HepG2 (cell line): ENCODE results near the gene CST8. TPM values are rescaled to one million over a fixed set of nuclear protein-coding genes. Genes with fewer than 3 reads are reported as not detected.
A peak's percentile ranks its signal among the peaks of the same experiment; 100 is the strongest.

Source experiments
- CEBPG ChIP-seq: IDR thresholded peaks from 2 replicates; pipeline ENCODE4 v1.6.1; 2016
- JUNB ChIP-seq: sonication (generic); formaldehyde crosslinking; IDR thresholded peaks from 2 replicates; pipeline ENCODE4 v1.8.0; 2022; ENCODE audit warnings: missing genetic modification reagents, mild to moderate bottlenecking, borderline replicate concordance
- LCORL ChIP-seq, 2 experiments: fragments of 450-650 bp in 1 of 2; sonication (generic) in 1 of 2; formaldehyde crosslinking in 1 of 2; IDR thresholded peaks; 2 replicates each; pipeline versions ENCODE4 v1.5.0 to v1.6.1; 2017 to 2020; ENCODE audit warnings: antibody characterized with exemption in 1 of 2, missing genetic modification reagents in 1 of 2
- PPARG ChIP-seq: conservative IDR thresholded peaks from 2 replicates; pipeline ENCODE4 v1.6.1; 2016; ENCODE audit warnings: missing biosample characterization, missing genetic modification reagents
- SOX5 ChIP-seq: IDR thresholded peaks from 2 replicates; pipeline ENCODE4 v1.6.1; 2016; ENCODE audit warnings: borderline replicate concordance
- TCF7L2 ChIP-seq: IDR thresholded peaks from 2 replicates; pipeline ENCODE4 v1.6.1; 2011; ENCODE audit warnings: mild to moderate bottlenecking, low read depth, low read length, moderate library complexity
- TRAFD1 ChIP-seq: sonication (generic); formaldehyde crosslinking; IDR thresholded peaks from 2 replicates; pipeline ENCODE4 v1.5.1; 2020; ENCODE audit warnings: missing genetic modification reagents, mild to moderate bottlenecking, borderline replicate concordance
- ZFAT ChIP-seq: sonication (generic); formaldehyde crosslinking; conservative IDR thresholded peaks from 2 replicates; pipeline ENCODE4 v1.8.1; 2023; ENCODE audit warnings: missing genetic modification reagents, inconsistent platforms
- ZFYVE20 ChIP-seq: sonication (generic); formaldehyde crosslinking; IDR thresholded peaks from 2 replicates; pipeline ENCODE4 v1.8.0; 2023; ENCODE audit warnings: low read depth, mild to moderate bottlenecking, moderate library complexity, missing genetic modification reagents, borderline replicate concordance
- ZIK1 ChIP-seq: sonication (generic); formaldehyde crosslinking; IDR thresholded peaks from 2 replicates; pipeline ENCODE4 v1.5.0; 2020; ENCODE audit warnings: mild to moderate bottlenecking, low read depth, missing genetic modification reagents, borderline replicate concordance
- ZNF256 ChIP-seq: sonication (generic); formaldehyde crosslinking; conservative IDR thresholded peaks from 2 replicates; pipeline ENCODE4 v1.4.0; 2020; ENCODE audit warnings: missing genetic modification reagents
- ZNF260 ChIP-seq: sonication (generic); formaldehyde crosslinking; IDR thresholded peaks from 2 replicates; pipeline ENCODE4 v1.4.0; 2020; ENCODE audit warnings: missing genetic modification reagents, low read depth, mild to moderate bottlenecking, borderline replicate concordance
- ZNF282 ChIP-seq: fragments of 450-650 bp; IDR thresholded peaks from 2 replicates; pipeline ENCODE4 v1.6.1; 2018; ENCODE audit not compliant: partially characterized antibody
- ZNF740 ChIP-seq: sonication (generic); formaldehyde crosslinking; IDR thresholded peaks from 2 replicates; pipeline ENCODE4 v1.4.0; 2020; ENCODE audit warnings: missing genetic modification reagents
- ZNF83 ChIP-seq: sonication (generic); formaldehyde crosslinking; IDR thresholded peaks from 2 replicates; pipeline ENCODE4 v1.4.0; 2020; ENCODE audit warnings: missing genetic modification reagents, mild to moderate bottlenecking, borderline replicate concordance
- ZNF891 ChIP-seq: sonication (generic); formaldehyde crosslinking; IDR thresholded peaks from 2 replicates; pipeline ENCODE4 v1.5.0; 2020; ENCODE audit warnings: mild to moderate bottlenecking, missing genetic modification reagents
- polyA plus RNA-seq, 8 experiments: library from polyadenylated mRNA; depleted of rRNA in 3 of 8; stranded (reverse) in 7 of 8; unstranded in 1 of 8; fragments of >200 nt; fragmentation: Illumina TruSeq in 4 of 8; extraction: Trizol in 4 of 8; gene quantifications; 2 replicates each; pipeline versions ENCODE4 v1.2.1 to v1.2.3, GENCODE V29; 2011 to 2016; ENCODE audit warnings: low read depth in 4 of 8, missing spikeins in 1 of 8, mixed read lengths in 1 of 8; ENCODE audit not compliant: insufficient read depth in 1 of 8
- total RNA-seq, 5 experiments: library from RNA; depleted of rRNA; stranded (reverse); fragments of >200 nt; fragmentation: Illumina TruSeq; extraction: Trizol; gene quantifications; 2 replicates each; pipeline ENCODE4 v1.2.3, GENCODE V29; 2016; ENCODE audit warnings: low read depth in 1 of 5
- TF ChIP-seq, protein P1 (sequence below): sonication (generic); formaldehyde crosslinking; IDR thresholded peaks from 2 replicates; pipeline ENCODE4 v1.5.0; 2020; ENCODE audit warnings: mild to moderate bottlenecking, missing genetic modification reagents
- TF ChIP-seq, protein P2 (sequence below): sonication (generic); formaldehyde crosslinking; IDR thresholded peaks from 2 replicates; pipeline ENCODE4 v1.9.0; 2021; ENCODE audit warnings: missing genetic modification reagents, borderline replicate concordance

CST8 gene
- total and polyA plus RNA-seq, 2 of the 13 experiments (the other 11 are each of a cell fraction or from before 2014, with no cell fraction given): not detected

GRCh38 chr20:23476015-23476754 lies 14.7 kb upstream of the CST8 start (continued):
- no peak for TF ChIP-seq PPARG (CRISPR knock-in tag)
- TF ChIP-seq ZNF740 (CRISPR knock-in tag): no peak
- 0 out of 2 replicates have a peak, but pooled peaks have one; percentile 14 for TF ChIP-seq JUNB (CRISPR knock-in tag)
- TF ChIP-seq SOX5 (CRISPR knock-in tag): no peak
- TF ChIP-seq TRAFD1 (CRISPR knock-in tag): no peak
- TF ChIP-seq ZNF282: peak; percentile 47
- TF ChIP-seq ZNF260 (CRISPR knock-in tag): no peak
- no peak for TF ChIP-seq ZIK1 (CRISPR knock-in tag)
- TF ChIP-seq, protein P1, sequence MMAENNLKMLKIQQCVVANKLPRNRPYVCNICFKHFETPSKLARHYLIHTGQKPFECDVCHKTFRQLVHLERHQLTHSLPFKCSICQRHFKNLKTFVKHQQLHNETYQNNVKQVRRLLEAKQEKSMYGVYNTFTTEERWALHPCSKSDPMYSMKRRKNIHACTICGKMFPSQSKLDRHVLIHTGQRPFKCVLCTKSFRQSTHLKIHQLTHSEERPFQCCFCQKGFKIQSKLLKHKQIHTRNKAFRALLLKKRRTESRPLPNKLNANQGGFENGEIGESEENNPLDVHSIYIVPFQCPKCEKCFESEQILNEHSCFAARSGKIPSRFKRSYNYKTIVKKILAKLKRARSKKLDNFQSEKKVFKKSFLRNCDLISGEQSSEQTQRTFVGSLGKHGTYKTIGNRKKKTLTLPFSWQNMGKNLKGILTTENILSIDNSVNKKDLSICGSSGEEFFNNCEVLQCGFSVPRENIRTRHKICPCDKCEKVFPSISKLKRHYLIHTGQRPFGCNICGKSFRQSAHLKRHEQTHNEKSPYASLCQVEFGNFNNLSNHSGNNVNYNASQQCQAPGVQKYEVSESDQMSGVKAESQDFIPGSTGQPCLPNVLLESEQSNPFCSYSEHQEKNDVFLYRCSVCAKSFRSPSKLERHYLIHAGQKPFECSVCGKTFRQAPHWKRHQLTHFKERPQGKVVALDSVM (CRISPR knock-in tag): no peak
- TF ChIP-seq ZNF891 (CRISPR knock-in tag): no peak
- TF ChIP-seq TCF7L2: no peak
- TF ChIP-seq ZNF83 (CRISPR knock-in tag): no peak
- no peak for TF ChIP-seq ZNF256 (CRISPR knock-in tag)
- TF ChIP-seq CEBPG (CRISPR knock-in tag): no peak
- TF ChIP-seq, protein P2, sequence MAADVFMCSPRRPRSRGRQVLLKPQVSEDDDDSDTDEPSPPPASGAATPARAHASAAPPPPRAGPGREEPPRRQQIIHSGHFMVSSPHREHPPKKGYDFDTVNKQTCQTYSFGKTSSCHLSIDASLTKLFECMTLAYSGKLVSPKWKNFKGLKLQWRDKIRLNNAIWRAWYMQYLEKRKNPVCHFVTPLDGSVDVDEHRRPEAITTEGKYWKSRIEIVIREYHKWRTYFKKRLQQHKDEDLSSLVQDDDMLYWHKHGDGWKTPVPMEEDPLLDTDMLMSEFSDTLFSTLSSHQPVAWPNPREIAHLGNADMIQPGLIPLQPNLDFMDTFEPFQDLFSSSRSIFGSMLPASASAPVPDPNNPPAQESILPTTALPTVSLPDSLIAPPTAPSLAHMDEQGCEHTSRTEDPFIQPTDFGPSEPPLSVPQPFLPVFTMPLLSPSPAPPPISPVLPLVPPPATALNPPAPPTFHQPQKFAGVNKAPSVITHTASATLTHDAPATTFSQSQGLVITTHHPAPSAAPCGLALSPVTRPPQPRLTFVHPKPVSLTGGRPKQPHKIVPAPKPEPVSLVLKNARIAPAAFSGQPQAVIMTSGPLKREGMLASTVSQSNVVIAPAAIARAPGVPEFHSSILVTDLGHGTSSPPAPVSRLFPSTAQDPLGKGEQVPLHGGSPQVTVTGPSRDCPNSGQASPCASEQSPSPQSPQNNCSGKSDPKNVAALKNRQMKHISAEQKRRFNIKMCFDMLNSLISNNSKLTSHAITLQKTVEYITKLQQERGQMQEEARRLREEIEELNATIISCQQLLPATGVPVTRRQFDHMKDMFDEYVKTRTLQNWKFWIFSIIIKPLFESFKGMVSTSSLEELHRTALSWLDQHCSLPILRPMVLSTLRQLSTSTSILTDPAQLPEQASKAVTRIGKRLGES: no peak
- TF ChIP-seq ZFYVE20: no peak
- TF ChIP-seq ZFAT (CRISPR knock-in tag): no peak
- peak; percentile 20; the same call in 1 of the 2 replicates for TF ChIP-seq LCORL (IDR thresholded peaks at IDR 0.05)
- TF ChIP-seq LCORL (CRISPR knock-in tag; IDR thresholded peaks at IDR 0.05): no peak
